Neural progenitor cell (in vitro differentiated cells): ENCODE measurements around the gene MMP2. TPM values are rescaled to one million over a fixed set of nuclear protein-coding genes. Genes with fewer than 3 reads are reported as not detected.

Experiments
- DNase-seq: peaks from one replicate; pipeline ENCODE4 v3.0.0-alpha.2; 2016; ENCODE audit warnings: low spot score
- H2AFZ ChIP-seq: fragments of 200-600 bp; sonication (generic); replicated peaks from 2 replicates; pipeline ENCODE4 v1.6.1; 2016; ENCODE audit warnings: antibody characterized with exemption
- H3F3A ChIP-seq: fragments of 200-600 bp; sonication (generic); 2 replicates; pipeline ENCODE4 v1.6.1; 2016; ENCODE audit warnings: antibody characterized with exemption, low read depth
- H3K27ac ChIP-seq: fragments of 200-600 bp; sonication (generic); 2 replicates; pipeline ENCODE4 v1.5.1; 2016; ENCODE audit warnings: mild to moderate bottlenecking
- H3K27me3 ChIP-seq: fragments of 200-600 bp; sonication (generic); 2 replicates; pipeline ENCODE4 v1.6.1; 2016; ENCODE audit warnings: mild to moderate bottlenecking, moderate library complexity
- H3K36me3 ChIP-seq: fragments of 200-600 bp; sonication (generic); 2 replicates; pipeline ENCODE4 v1.5.1; 2016
- H3K4me1 ChIP-seq: fragments of 200-600 bp; sonication (generic); 2 replicates; pipeline ENCODE4 v1.6.1; 2016; ENCODE audit warnings: mixed run types
- H3K4me2 ChIP-seq: fragments of 200-600 bp; sonication (generic); 2 replicates; pipeline ENCODE4 v1.6.1; 2016
- H3K4me3 ChIP-seq: fragments of 200-600 bp; sonication (generic); 2 replicates; pipeline ENCODE4 v1.5.1; 2016
- H3K79me2 ChIP-seq: fragments of 200-600 bp; sonication (generic); 2 replicates; pipeline ENCODE4 v1.6.1; 2016; ENCODE audit warnings: low read depth
- H3K9ac ChIP-seq: fragments of 200-600 bp; sonication (generic); 2 replicates; pipeline ENCODE4 v1.6.1; 2016
- H3K9me3 ChIP-seq: fragments of 200-600 bp; sonication (generic); 2 replicates; pipeline ENCODE4 v1.5.1; 2016; ENCODE audit warnings: low read depth
- H4K20me1 ChIP-seq: fragments of 200-600 bp; sonication (generic); 2 replicates; pipeline ENCODE4 v1.6.1; 2016; ENCODE audit warnings: low read depth
- H3K27ac Mint-ChIP-seq: 3 replicates; pipeline ENCODE4 v1.8.0; 2021; ENCODE audit warnings: mixed read lengths
- H3K27me3 Mint-ChIP-seq: 2 replicates; pipeline ENCODE4 v1.8.0; 2022; ENCODE audit warnings: low read depth, mild to moderate bottlenecking, inconsistent platforms, moderate library complexity, mixed read lengths; ENCODE audit not compliant: insufficient read depth
- H3K36me3 Mint-ChIP-seq: 3 replicates; pipeline ENCODE4 v1.8.0; 2021; ENCODE audit warnings: mixed read lengths
- H3K4me1 Mint-ChIP-seq: 3 replicates; pipeline ENCODE4 v1.8.0; 2021; ENCODE audit warnings: mixed read lengths
- H3K4me3 Mint-ChIP-seq: 3 replicates; pipeline ENCODE4 v1.8.0; 2021; ENCODE audit warnings: mild to moderate bottlenecking, moderate library complexity, mixed read lengths
- H3K9me3 Mint-ChIP-seq: 3 replicates; pipeline ENCODE4 v1.8.0; 2020; ENCODE audit warnings: mixed read lengths
- CTCF ChIP-seq: fragments of 200-600 bp; sonication (generic); IDR thresholded peaks from 2 replicates; pipeline ENCODE4 v1.5.1; 2017; ENCODE audit warnings: antibody characterized with exemption, mild to moderate bottlenecking
- EZH2 ChIP-seq: fragments of 200-600 bp; sonication (generic); IDR thresholded peaks from 2 replicates; pipeline ENCODE4 v1.6.1; 2017; ENCODE audit warnings: antibody characterized with exemption, mild to moderate bottlenecking, moderate library complexity
- EZH2phosphoT487 ChIP-seq: fragments of 200-600 bp; sonication (generic); IDR thresholded peaks from 2 replicates; pipeline ENCODE4 v1.6.1; 2017; ENCODE audit warnings: antibody characterized with exemption
- total RNA-seq: library from RNA; depleted of rRNA; stranded (reverse); fragments of >200 nt; gene quantifications from 2 replicates; pipeline ENCODE4 v1.2.3, GENCODE V29; 2015; ENCODE audit warnings: low replicate concordance

MMP2 gene
- total RNA-seq, 1 donor from 2014 or later: 18.3 TPM

GRCh38 chr16:55476625-55477533 is 2.1 kb upstream of the MMP2 start:
- no peak overlapping the region for H3K27ac Mint-ChIP-seq
- Histone ChIP-seq H3K9ac (no peak overlapping the region), H4K20me1 (no peaks in the 10 kb centered on the region), H3F3A (peaks cover 16% of the 10 kb centered on the region), H3K4me1 (peaks cover 13% of the 10 kb centered on the region), H3K79me2 (no peaks in the 10 kb centered on the region), H3K4me3 (no peak overlapping the region), H3K4me2 (no peak overlapping the region), H2AFZ (no peak overlapping the region), H3K36me3 (no peaks in the 10 kb centered on the region), H3K27me3 (peaks cover 90% of the 10 kb centered on the region), H3K27ac (no peak overlapping the region), H3K9me3 (no peaks in the 10 kb centered on the region)
- peaks cover 23% of the 10 kb centered on the region for H3K27me3 Mint-ChIP-seq
- no peaks in the 10 kb centered on the region for H3K9me3 Mint-ChIP-seq
- H3K36me3 Mint-ChIP-seq: no peaks in the 10 kb centered on the region
- H3K4me1 Mint-ChIP-seq: peaks cover 17% of the 10 kb centered on the region
- no peak for DNase-seq
- H3K4me3 Mint-ChIP-seq: no peak overlapping the region
- TF ChIP-seq CTCF (no peak), EZH2 (no peak), EZH2phosphoT487 (no peak)

- H3K27ac ChIP-seq: no peak overlapping the region
- Mint-ChIP-seq H3K4me3 (peak overlapping the region; percentile 50), H3K27ac (no peak overlapping the region), H3K9me3 (no peaks in the 10 kb centered on the region), H3K4me1 (peaks cover 17% of the 10 kb centered on the region), H3K27me3 (peaks cover 23% of the 10 kb centered on the region), H3K36me3 (no peaks in the 10 kb centered on the region)
- no peaks in the 10 kb centered on the region for H3K9me3 ChIP-seq
- H3K79me2 ChIP-seq: no peaks in the 10 kb centered on the region
- peaks cover 13% of the 10 kb centered on the region for H3K4me1 ChIP-seq
- peaks cover 16% of the 10 kb centered on the region for H3F3A ChIP-seq
- H3K36me3 ChIP-seq: no peaks in the 10 kb centered on the region
- H3K9ac ChIP-seq: no peak overlapping the region
- H3K27me3 ChIP-seq: peaks cover 94% of the 10 kb centered on the region
- no peak overlapping the region for H3K4me3 ChIP-seq
- no peaks in the 10 kb centered on the region for H4K20me1 ChIP-seq
- no peak overlapping the region for H3K4me2 ChIP-seq
- no peak for DNase-seq
- TF ChIP-seq EZH2 (no peak), CTCF (no peak), EZH2phosphoT487 (no peak)
- no peak overlapping the region for H2AFZ ChIP-seq
These were observed 1.3 kb upstream of the MMP2 start for GRCh38 chr16:55477736-55478135.

- H3K4me1 ChIP-seq: peaks cover 13% of the 10 kb centered on the region
- no peaks in the 10 kb centered on the region for H3K9me3 Mint-ChIP-seq
- H3K4me3 ChIP-seq: peak overlapping the region; percentile 63
- no peaks in the 10 kb centered on the region for H3K9me3 ChIP-seq
- H3F3A ChIP-seq: peaks cover 16% of the 10 kb centered on the region
- no peak overlapping the region for H3K27ac ChIP-seq
- no peak overlapping the region for H3K9ac ChIP-seq
- H3K4me1 Mint-ChIP-seq: peaks cover 17% of the 10 kb centered on the region
- H3K27me3 Mint-ChIP-seq: peaks cover 20% of the 10 kb centered on the region
- TF ChIP-seq EZH2 (peak; percentile 36), CTCF (no peak)
- H3K4me3 Mint-ChIP-seq: peak overlapping the region; percentile 95
- H3K36me3 ChIP-seq: no peaks in the 10 kb centered on the region
- H3K27ac Mint-ChIP-seq: peak overlapping the region; percentile 86
- peak overlapping the region; percentile 97 for H2AFZ ChIP-seq
- peaks cover 78% of the 10 kb centered on the region for H3K27me3 ChIP-seq
- H3K4me2 ChIP-seq: peak overlapping the region; percentile 82
- peaks cover 11% of the 10 kb centered on the region for H3K36me3 Mint-ChIP-seq
- no peaks in the 10 kb centered on the region for H4K20me1 ChIP-seq
- H3K79me2 ChIP-seq: no peaks in the 10 kb centered on the region
- DNase-seq: no peak
These were observed 587 bp downstream of the MMP2 start for GRCh38 chr16:55479430-55480140.
